Measurements from ENCODE around the gene TBXA2R.

- TF ChIP-seq CTCF (IDR thresholded peaks at IDR 0.05; ENCODE audit: extremely low read depth in 1 of 2, insufficient read depth in 1 of 2, low read depth in 1 of 2, low read length in 2 of 2) (peak in 1 of 2 donors; percentile 0), POLR2A (IDR thresholded peaks at IDR 0.05; ENCODE audit: low read depth, low read length) (no peak), FOS (IDR thresholded peaks at IDR 0.05; ENCODE audit: borderline replicate concordance, insufficient read depth, low read length) (peak; percentile 19), POLR2AphosphoS5 (IDR thresholded peaks at IDR 0.05; ENCODE audit: insufficient read depth, low read depth, low read length) (no peak), JUN (IDR thresholded peaks at IDR 0.05; ENCODE audit: borderline replicate concordance, insufficient read depth, insufficient read length, low read depth) (no peak), EZH2 (IDR thresholded peaks at IDR 0.05; ENCODE audit: borderline replicate concordance, low read depth, low read length, severe bottlenecking) (no peak)
These were observed 49.7 kb downstream of the TBXA2R start for GRCh38 chr19:3556978-3557460.

Data from endothelial cell of umbilical vein (primary cell).